CD4-positive, CD25-positive, alpha-beta regulatory T cell (primary cell): ENCODE measurements around the gene TFCP2L1. TPM values are rescaled to one million over a fixed set of nuclear protein-coding genes. Genes with fewer than 3 reads are reported as not detected.

Source experiments
- ATAC-seq, 2 donors: fragments of 150-1000 bp; cut with Tn5 transposase; one replicate each; pipeline ENCODE4 v1.10.0; 2021; ENCODE audit warnings: low read depth in 2 of 2, moderate number of reproducible peaks in 2 of 2, moderate library complexity in 1 of 2
- DNase-seq, 3 donors: peaks; one replicate each; pipeline versions ENCODE4 v3.0.0 to v3.0.0-alpha.2; 2012 to 2022; ENCODE audit warnings: mixed read lengths in 1 of 3
- H3K27ac ChIP-seq: one replicate; pipeline ENCODE4 v1.7.0; 2013; ENCODE audit warnings: mild to moderate bottlenecking, low read length; ENCODE audit not compliant: insufficient read depth, poor library complexity, severe bottlenecking
- H3K27me3 ChIP-seq: one replicate; pipeline ENCODE4 v1.7.0; 2013; ENCODE audit warnings: low read length; ENCODE audit not compliant: control insufficient read depth, insufficient read depth
- H3K36me3 ChIP-seq: one replicate; pipeline ENCODE4 v1.7.0; 2013; ENCODE audit warnings: mild to moderate bottlenecking, low read length, moderate library complexity; ENCODE audit not compliant: control insufficient read depth, insufficient read depth
- H3K4me1 ChIP-seq: 2 replicates; pipeline ENCODE4 v1.7.0; 2013; ENCODE audit warnings: mild to moderate bottlenecking, low read length; ENCODE audit not compliant: insufficient read depth, control insufficient read depth, poor library complexity, severe bottlenecking
- H3K4me3 ChIP-seq: one replicate; pipeline ENCODE4 v1.7.0; 2013; ENCODE audit warnings: low read depth, mild to moderate bottlenecking, low read length, moderate library complexity
- H3K9me3 ChIP-seq, 2 experiments: 1 replicate in 1 of 2; 2 replicates in 1 of 2; pipeline ENCODE4 v1.7.0; 2013; ENCODE audit warnings: low read length in 2 of 2, mild to moderate bottlenecking in 1 of 2, moderate library complexity in 1 of 2; ENCODE audit not compliant: control insufficient read depth in 2 of 2
- H3K27ac Mint-ChIP-seq, 3 donors: one replicate each; pipeline ENCODE4 v1.8.0; 2020 to 2022; ENCODE audit warnings: mild to moderate bottlenecking in 3 of 3, mixed read lengths in 3 of 3, moderate library complexity in 2 of 3
- H3K27me3 Mint-ChIP-seq: one replicate; pipeline ENCODE4 v1.8.0; 2022; ENCODE audit warnings: mild to moderate bottlenecking, mixed read lengths
- H3K36me3 Mint-ChIP-seq: one replicate; pipeline ENCODE4 v1.8.0; 2020; ENCODE audit warnings: mixed read lengths
- H3K4me1 Mint-ChIP-seq, 4 donors: one replicate each; pipeline ENCODE4 v1.8.0; 2020 to 2022; ENCODE audit warnings: mixed read lengths in 4 of 4, mild to moderate bottlenecking in 1 of 4
- H3K4me3 Mint-ChIP-seq, 4 donors: one replicate each; pipeline ENCODE4 v1.8.0; 2020 to 2022; ENCODE audit warnings: mild to moderate bottlenecking in 4 of 4, mixed read lengths in 4 of 4, moderate library complexity in 3 of 4
- H3K9me3 Mint-ChIP-seq, 7 donors: one replicate each; pipeline ENCODE4 v1.8.0; 2020 to 2022; ENCODE audit warnings: mixed read lengths in 7 of 7, mild to moderate bottlenecking in 3 of 7, moderate library complexity in 2 of 7
- polyA plus RNA-seq, 4 donors: library from polyadenylated mRNA; unstranded; fragments of 300-500 nt; fragmentation: Illumina TruSeq; gene quantifications; one replicate each; pipeline ENCODE4 v1.2.3, GENCODE V29; 2021
- total RNA-seq: library from RNA; stranded (reverse); gene quantifications from one replicate; pipeline ENCODE4 v1.2.3, GENCODE V29; 2022

Gene TFCP2L1
- total and polyA plus RNA-seq, 5 donors from 2014 or later: 0.05 TPM; not detected in 4

DNA sequence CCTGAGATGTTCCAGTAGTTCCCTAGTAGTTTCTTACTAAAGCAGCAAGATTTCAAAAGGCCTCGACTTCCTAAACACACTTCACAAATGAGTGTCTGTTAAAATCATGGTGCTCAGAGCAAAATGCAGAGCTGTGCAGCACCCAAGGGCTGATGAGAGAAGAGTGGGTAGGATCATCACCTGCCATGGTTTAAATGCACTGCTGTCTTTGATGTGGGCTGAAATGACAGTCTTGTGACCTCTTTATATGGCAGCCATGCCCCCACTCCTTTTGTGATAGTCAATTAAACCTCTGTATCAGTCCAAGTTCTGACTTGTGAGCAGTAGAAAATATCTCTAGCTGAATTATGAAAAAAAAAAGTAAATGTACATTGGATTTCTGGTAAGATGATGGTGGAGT lies 107.1 kb downstream of the TFCP2L1 start:
- Mint-ChIP-seq H3K27ac (no peak overlapping the region), H3K4me1 (no peaks in the 10 kb centered on the region), H3K27me3 (peaks cover 4% of the 10 kb centered on the region), H3K36me3 (no peaks in the 10 kb centered on the region), H3K4me3 (no peak overlapping the region), H3K9me3 (peaks cover 0 to 4% (median 0%) of the 10 kb centered on the region in 7 donors)
- H3K36me3 ChIP-seq: no peaks in the 10 kb centered on the region
- no peak overlapping the region for H3K27ac ChIP-seq
- H3K27me3 ChIP-seq: no peaks in the 10 kb centered on the region
- H3K9me3 ChIP-seq: no peaks in the 10 kb centered on the region
- DNase-seq (no peak), ATAC-seq (no peak)
- no peaks in the 10 kb centered on the region for H3K4me1 ChIP-seq
- H3K4me3 ChIP-seq: no peak overlapping the region

DNA sequence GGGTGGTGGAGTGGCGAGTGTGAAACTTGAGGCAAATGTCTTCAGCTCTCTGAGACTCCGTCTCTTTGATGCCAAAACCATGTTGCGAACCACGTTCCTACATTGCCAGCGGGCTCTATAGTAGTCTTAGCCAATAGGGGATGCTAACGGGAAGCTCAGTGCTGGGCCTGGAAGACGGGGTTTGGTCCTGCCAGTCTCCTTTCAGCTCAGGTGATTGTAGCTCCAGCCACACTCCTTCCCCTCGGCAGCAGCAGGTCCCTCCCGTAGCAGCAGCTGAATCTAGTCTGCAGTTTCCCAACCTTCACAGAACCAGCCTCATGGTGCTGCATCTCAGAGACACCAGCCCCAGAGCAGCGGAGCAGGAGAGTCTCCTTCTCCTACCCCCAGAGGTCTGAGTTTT lies 109.7 kb downstream of the TFCP2L1 start:
- H3K4me1 Mint-ChIP-seq: no peaks in the 10 kb centered on the region
- H3K27ac Mint-ChIP-seq: no peak overlapping the region
- no peaks in the 10 kb centered on the region for H3K36me3 Mint-ChIP-seq
- H3K9me3 ChIP-seq: peaks cover 0 to 2% of the 10 kb centered on the region in 2 experiments
- H3K4me3 ChIP-seq: no peak overlapping the region
- H3K27me3 ChIP-seq: no peaks in the 10 kb centered on the region
- H3K36me3 ChIP-seq: no peaks in the 10 kb centered on the region
- no peak overlapping the region for H3K4me3 Mint-ChIP-seq
- H3K27me3 Mint-ChIP-seq: peaks cover 4% of the 10 kb centered on the region
- H3K27ac ChIP-seq: no peak overlapping the region
- peaks cover 0 to 11% (median 4%) of the 10 kb centered on the region in 7 donors for H3K9me3 Mint-ChIP-seq
- DNase-seq (no peak), ATAC-seq (no peak)
- no peaks in the 10 kb centered on the region for H3K4me1 ChIP-seq

DNA sequence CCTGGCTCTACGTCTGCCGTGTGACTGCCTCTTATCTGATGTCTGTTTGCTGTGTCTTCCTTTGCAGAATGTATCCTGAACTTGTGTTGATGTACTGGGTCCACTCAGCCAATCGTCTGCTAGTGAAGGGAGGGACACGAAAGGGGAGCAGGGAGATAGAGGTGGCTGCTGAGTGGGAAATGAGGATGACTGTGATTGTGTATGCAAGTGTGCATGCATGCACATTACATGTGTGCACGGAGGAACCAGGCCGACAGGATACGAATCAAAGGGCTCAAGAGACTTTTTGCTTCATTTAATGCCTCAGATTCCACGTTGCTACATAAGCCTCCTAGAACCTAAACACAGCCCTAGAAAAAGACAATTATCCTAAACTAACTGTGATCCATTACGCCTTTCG lies 111.2 kb downstream of the TFCP2L1 start:
- Mint-ChIP-seq H3K4me1 (no peaks in the 10 kb centered on the region), H3K27ac (no peak overlapping the region), H3K27me3 (peaks cover 4% of the 10 kb centered on the region), H3K36me3 (no peaks in the 10 kb centered on the region), H3K4me3 (no peak overlapping the region), H3K9me3 (peaks cover 0 to 13% (median 3%) of the 10 kb centered on the region in 7 donors)
- no peaks in the 10 kb centered on the region for H3K36me3 ChIP-seq
- peaks cover 0 to 2% of the 10 kb centered on the region in 2 experiments for H3K9me3 ChIP-seq
- DNase-seq (no peak), ATAC-seq (no peak)
- H3K4me1 ChIP-seq: no peaks in the 10 kb centered on the region
- no peak overlapping the region for H3K4me3 ChIP-seq
- H3K27me3 ChIP-seq: no peaks in the 10 kb centered on the region
- no peak overlapping the region for H3K27ac ChIP-seq

DNA sequence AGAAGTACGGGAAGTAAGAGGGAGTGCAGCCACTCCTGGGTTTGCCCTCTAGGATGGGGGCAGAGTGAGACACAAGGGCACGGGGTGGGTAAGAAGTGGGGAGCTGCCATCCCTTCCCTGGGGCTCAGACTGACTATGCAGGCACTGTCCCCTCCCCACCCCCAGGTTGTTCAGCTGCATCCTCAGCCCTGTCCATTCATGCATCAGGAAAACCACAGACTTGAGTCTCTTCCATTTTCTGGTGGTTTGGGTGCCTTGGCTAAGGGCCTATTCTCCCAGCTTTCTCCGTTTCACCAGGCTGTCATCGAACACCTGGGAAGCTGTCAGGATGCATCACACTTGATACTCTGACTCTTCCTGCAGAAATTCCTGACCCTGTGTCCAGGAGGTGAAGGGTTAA lies 111.9 kb downstream of the TFCP2L1 start:
- no peaks in the 10 kb centered on the region for H3K4me1 ChIP-seq

DNA sequence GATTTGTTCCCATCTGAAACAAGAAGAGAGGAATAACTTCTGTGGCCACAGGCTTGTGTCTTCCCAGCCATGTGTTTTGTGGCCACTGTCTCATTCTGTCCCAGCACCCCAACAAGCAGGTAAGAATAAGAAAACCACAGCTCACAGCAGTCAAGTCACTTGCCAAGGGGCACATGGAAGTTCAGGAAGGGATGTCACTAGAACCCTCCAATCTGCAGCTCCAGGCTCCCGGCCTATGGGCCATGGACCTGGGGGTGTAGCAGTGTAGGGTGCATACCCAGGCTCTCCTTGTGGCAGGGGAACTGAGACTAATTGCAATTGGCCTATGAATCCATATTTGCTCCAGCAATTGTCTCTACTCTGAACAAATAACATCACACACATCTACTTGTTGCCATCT lies 112.5 kb downstream of the TFCP2L1 start:
- H3K36me3 ChIP-seq: no peaks in the 10 kb centered on the region
- no peaks in the 10 kb centered on the region for H3K27me3 ChIP-seq
- Mint-ChIP-seq H3K4me3 (no peak overlapping the region), H3K36me3 (no peaks in the 10 kb centered on the region), H3K27ac (no peak overlapping the region), H3K27me3 (peaks cover 4% of the 10 kb centered on the region), H3K4me1 (no peaks in the 10 kb centered on the region), H3K9me3 (peaks cover 0 to 15% (median 3%) of the 10 kb centered on the region in 7 donors)
- no peak for ATAC-seq
- H3K27ac ChIP-seq: no peak overlapping the region
- no peaks in the 10 kb centered on the region for H3K4me1 ChIP-seq
- peaks cover 0 to 2% of the 10 kb centered on the region in 2 experiments for H3K9me3 ChIP-seq
- DNase-seq: no peak
- H3K4me3 ChIP-seq: no peak overlapping the region

More for the DNA sequence above, 111.9 kb downstream of the TFCP2L1 start:
- DNase-seq (no peak), ATAC-seq (no peak)
- Mint-ChIP-seq H3K9me3 (peaks cover 0 to 15% (median 3%) of the 10 kb centered on the region in 7 donors), H3K36me3 (no peaks in the 10 kb centered on the region), H3K4me1 (no peaks in the 10 kb centered on the region), H3K27ac (no peak overlapping the region), H3K4me3 (no peak overlapping the region), H3K27me3 (peaks cover 4% of the 10 kb centered on the region)
- Histone ChIP-seq H3K36me3 (no peaks in the 10 kb centered on the region), H3K9me3 (peaks cover 0 to 2% of the 10 kb centered on the region in 2 experiments), H3K27ac (no peak overlapping the region), H3K27me3 (no peaks in the 10 kb centered on the region), H3K4me3 (no peak overlapping the region)

DNA sequence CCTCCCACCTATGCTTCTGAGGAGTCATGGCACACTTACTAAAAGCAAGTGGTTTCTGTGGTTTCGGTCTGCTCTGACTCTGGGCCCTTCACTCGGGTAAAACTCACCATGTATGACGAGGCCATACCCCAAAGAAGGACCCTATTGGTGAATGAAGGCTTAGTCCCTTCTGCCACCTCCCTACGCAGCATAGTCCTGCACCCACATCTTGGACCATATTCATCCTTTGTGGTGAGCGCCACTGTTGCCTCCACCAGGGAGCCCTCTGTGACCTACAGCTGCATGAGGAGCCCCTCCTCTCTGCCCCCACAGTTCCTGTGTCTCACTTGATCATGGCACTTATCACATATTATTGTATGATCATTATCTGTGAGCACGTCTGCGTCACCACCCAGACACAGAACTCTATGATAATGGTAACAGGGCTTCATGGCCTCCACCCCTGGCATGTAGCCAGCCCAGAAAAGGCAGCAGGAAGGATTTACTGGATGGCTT lies 113.3 kb downstream of the TFCP2L1 start:
- Mint-ChIP-seq H3K9me3 (peaks cover 0 to 15% (median 3%) of the 10 kb centered on the region in 7 donors), H3K4me1 (no peaks in the 10 kb centered on the region), H3K27me3 (peaks cover 4% of the 10 kb centered on the region), H3K27ac (no peak overlapping the region), H3K4me3 (no peak overlapping the region), H3K36me3 (no peaks in the 10 kb centered on the region)
- Histone ChIP-seq H3K27ac (no peak overlapping the region), H3K36me3 (no peaks in the 10 kb centered on the region), H3K4me1 (no peaks in the 10 kb centered on the region), H3K27me3 (no peaks in the 10 kb centered on the region), H3K9me3 (peaks cover 0 to 2% of the 10 kb centered on the region in 2 experiments), H3K4me3 (no peak overlapping the region)
- DNase-seq: no peak
- no peak for ATAC-seq

DNA sequence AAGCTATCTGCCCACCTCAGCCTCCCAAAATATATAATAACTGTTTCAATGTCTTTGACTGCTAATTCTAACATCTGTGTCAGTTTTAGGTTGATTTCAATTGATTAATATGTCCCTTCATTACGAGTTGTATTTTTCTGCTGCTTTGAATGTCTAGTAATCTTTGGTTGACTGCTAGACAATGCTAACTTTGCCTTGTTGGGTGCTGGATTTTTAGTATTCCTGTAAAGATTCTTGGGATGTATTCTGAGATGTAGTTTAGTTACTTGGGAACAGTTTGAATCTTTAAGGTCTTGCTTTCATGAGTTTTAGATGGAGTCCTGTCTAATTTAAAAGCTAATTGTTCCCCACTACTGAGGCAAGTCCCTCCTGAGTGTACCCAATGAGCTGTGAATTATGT lies 114.4 kb downstream of the TFCP2L1 start:
- peaks cover 0 to 15% (median 2%) of the 10 kb centered on the region in 7 donors for H3K9me3 Mint-ChIP-seq
- H3K36me3 ChIP-seq: no peaks in the 10 kb centered on the region
- H3K9me3 ChIP-seq: peaks cover 0 to 2% of the 10 kb centered on the region in 2 experiments
- H3K4me3 Mint-ChIP-seq: no peak overlapping the region
- no peaks in the 10 kb centered on the region for H3K27me3 ChIP-seq
- DNase-seq (no peak), ATAC-seq (no peak)
- no peak overlapping the region for H3K27ac ChIP-seq
- H3K4me1 ChIP-seq: no peaks in the 10 kb centered on the region
- no peaks in the 10 kb centered on the region for H3K4me1 Mint-ChIP-seq
- H3K4me3 ChIP-seq: no peak overlapping the region
- H3K36me3 Mint-ChIP-seq: no peaks in the 10 kb centered on the region
- H3K27ac Mint-ChIP-seq: no peak overlapping the region
- no peaks in the 10 kb centered on the region for H3K27me3 Mint-ChIP-seq

DNA sequence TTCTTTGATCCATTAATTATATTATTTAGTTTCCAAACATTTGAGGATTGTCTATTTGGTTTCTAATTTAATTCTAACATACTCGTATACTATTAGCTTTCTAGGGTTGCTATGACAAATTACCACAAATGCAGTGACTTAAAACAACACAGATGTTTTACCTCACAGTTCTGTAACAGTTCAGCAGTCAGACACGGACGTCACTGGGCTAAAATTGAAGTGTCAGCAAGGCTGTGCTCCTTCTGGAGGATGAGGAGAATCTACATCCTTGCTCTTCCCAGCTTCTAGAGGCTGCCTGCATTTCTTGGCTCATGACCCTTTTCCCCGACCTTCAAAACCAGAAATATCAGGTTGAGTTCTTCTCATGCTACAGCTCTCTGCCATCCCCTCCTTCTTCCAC lies 117.6 kb downstream of the TFCP2L1 start:
- Histone ChIP-seq H3K27ac (no peak overlapping the region), H3K4me3 (no peak overlapping the region), H3K27me3 (no peaks in the 10 kb centered on the region), H3K36me3 (no peaks in the 10 kb centered on the region), H3K9me3 (peaks cover 0 to 2% of the 10 kb centered on the region in 2 experiments), H3K4me1 (no peaks in the 10 kb centered on the region)
- H3K27me3 Mint-ChIP-seq: no peaks in the 10 kb centered on the region
- H3K4me3 Mint-ChIP-seq: no peak overlapping the region
- DNase-seq: no peak
- no peaks in the 10 kb centered on the region for H3K36me3 Mint-ChIP-seq
- H3K9me3 Mint-ChIP-seq: peaks cover 0 to 19% (median 3%) of the 10 kb centered on the region in 7 donors
- no peaks in the 10 kb centered on the region for H3K4me1 Mint-ChIP-seq
- ATAC-seq: no peak
- no peak overlapping the region for H3K27ac Mint-ChIP-seq
